Astrocyte of the cerebellum (primary cell): ENCODE data around the gene SLC25A6.

Experiments
- DNase-seq: peaks from one replicate; pipeline ENCODE4 v3.0.0-alpha.2; 2011; ENCODE audit warnings: low read depth
- H3K4me3 ChIP-seq: 2 replicates; pipeline ENCODE4 v1.5.1; 2011; ENCODE audit warnings: mild to moderate bottlenecking, low read depth, low read length, moderate library complexity
- in situ Hi-C: cut with HindIII; loops from 2 replicates; pipeline ENCODE4 v1.10.0; 2017; ENCODE audit warnings: low sequenced_read_pairs
- TF ChIP-seq, protein P1 (sequence below): IDR thresholded peaks from 2 replicates; pipeline ENCODE4 v1.5.1; 2012; ENCODE audit warnings: low read length, low read depth, moderate library complexity, mild to moderate bottlenecking; ENCODE audit errors: missing control alignments

SLC25A6 gene

DNA sequence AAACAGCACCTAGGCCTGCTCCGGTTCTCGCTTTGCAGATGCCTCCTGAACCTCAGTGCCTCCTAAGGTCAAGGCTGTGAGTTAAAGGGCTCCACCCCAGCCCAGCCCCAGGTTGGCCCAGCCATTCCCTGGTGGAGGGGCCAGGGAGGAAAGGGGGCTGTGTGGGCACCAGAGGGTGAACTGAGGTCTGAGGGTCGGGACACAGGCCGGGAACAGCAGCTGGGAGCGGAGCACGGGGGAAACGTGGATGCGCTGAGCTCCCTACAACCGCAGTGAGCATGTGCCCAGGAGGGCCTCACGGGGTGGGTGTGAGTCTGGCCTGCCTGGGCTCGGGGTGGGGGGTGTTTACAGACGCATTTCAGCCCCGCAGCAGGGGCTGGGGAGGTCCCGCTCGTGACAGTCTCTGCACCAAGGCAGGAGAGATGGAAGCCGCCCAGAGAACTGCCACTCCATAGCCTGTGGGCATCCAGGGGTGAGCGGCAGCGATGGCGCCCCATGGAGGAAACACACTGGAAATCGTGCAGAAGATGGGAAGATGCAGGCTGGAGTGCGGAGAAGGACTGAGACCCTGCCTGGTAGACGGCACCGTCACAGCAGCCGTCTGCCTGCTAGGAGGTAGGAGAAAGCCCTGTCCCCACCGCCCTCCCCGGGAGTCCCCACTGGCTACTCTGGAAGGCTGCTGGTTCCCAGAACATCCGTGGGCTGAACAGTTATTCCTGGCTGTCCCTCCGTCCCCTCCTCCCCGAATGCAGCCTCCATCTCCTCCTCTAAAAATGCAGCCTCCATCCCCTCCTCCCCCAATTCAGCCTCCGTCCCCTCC lies 9.9 kb upstream of the SLC25A6 start:
- in situ Hi-C loops = no loop called here
- DNase-seq = no peak
- H3K4me3 ChIP-seq = no peak overlapping the region
- TF ChIP-seq, protein P1, sequence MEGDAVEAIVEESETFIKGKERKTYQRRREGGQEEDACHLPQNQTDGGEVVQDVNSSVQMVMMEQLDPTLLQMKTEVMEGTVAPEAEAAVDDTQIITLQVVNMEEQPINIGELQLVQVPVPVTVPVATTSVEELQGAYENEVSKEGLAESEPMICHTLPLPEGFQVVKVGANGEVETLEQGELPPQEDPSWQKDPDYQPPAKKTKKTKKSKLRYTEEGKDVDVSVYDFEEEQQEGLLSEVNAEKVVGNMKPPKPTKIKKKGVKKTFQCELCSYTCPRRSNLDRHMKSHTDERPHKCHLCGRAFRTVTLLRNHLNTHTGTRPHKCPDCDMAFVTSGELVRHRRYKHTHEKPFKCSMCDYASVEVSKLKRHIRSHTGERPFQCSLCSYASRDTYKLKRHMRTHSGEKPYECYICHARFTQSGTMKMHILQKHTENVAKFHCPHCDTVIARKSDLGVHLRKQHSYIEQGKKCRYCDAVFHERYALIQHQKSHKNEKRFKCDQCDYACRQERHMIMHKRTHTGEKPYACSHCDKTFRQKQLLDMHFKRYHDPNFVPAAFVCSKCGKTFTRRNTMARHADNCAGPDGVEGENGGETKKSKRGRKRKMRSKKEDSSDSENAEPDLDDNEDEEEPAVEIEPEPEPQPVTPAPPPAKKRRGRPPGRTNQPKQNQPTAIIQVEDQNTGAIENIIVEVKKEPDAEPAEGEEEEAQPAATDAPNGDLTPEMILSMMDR = no peak

DNA sequence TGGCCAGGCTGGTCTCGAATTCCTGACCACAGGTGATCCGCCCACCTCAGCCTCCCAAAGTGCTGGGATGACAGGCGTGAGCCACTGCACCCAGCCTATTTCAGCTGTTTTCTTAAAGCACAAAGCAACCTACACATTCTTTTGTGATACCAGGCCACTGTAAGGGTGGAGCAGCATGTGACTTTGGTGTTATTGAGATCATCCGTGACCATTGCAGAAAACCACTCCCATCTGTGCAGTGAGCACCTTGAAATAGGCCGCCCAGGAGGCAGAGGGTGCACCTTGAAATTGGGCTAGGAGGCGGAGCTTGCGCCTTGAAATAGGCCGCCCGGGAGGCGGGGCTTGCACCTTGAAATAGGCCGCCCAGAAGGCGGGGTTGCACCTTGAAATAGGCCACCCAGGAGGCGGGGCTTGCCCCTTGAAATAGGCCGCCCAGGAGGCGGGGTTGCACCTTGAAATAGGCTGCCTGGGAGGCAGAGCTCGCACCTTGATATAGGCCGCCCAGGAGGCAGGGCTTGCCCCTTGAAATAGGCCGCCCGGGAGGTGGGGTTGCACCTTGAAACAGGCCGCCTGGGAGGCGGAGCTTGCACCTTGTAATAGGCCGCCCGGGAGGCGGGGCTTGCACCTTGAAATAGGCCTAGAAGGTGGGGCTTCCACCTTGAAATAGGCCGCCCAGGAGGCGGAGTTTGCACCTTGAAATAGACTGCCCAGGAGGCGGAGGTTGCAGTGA lies 9.0 kb upstream of the SLC25A6 start:
- TF ChIP-seq, protein P1 = no peak
- no peak for DNase-seq
- H3K4me3 ChIP-seq = no peak overlapping the region
- in situ Hi-C loops = no loop called here

DNA sequence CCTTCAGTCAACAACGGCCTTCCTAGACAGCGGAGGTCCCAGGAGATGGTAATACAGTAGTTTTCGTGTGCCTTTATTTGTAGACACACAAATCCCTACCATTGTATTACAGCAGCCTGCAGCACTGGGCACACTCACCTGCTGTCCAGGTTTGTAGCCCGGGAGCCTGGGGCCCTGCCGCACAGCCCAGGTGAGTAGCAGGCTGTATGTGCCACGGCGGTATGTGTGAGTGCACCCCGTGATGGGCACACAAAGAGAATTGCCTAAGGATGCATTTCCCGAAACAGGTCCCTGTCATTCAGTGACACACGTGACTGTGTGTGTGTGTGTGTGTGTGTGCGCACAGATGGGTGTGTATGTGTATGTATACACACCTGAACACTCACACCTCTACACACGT lies 8.1 kb upstream of the SLC25A6 start:
- TF ChIP-seq, protein P1 = no peak
- in situ Hi-C loops = no loop called here
- DNase-seq = no peak
- no peak overlapping the region for H3K4me3 ChIP-seq

DNA sequence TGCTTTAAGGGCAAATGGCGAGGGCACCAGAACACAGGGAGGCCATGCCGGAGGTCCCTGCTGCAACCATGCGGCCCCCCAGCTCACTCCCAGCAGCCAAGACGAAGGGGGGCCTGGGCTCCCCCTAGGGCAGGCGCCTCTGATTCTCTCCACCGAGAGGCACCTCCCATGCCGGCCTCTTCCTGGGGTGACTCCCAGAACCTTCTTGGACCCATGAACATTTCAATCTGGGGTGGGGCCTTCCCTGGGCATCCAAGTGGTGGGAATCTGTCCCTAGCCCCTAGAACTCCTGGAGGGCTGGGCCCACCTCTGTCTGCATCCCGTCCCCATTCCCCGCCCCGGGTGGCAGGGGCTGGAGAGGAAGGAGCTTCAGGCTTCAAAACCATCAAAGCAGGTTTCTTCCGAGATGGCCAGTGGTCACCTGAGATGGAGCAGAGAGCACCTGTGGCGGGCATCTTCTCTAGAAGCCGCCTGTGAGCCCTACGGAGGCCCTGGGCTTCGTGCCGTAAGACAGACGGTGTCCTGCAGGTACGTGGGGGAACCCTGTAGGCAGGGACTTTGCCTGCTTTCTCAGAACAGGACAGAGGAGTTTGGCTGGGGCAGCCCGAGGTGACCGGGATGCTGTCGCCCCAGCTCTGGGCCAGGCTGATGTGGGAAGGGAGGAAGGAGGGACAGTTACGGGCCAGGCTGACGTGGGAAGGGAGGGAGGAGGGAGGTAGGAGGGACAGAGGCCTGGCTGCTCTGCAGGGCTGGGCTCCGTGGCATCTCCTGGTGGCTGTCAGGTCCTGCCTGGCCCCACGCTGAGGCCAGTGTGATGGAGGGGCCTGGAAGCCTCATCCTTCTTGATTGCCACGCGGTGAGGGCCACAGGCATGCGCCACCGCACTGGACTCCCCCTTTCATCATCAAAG lies 6.8 kb upstream of the SLC25A6 start:
- in situ Hi-C loops = no loop called here
- no peak overlapping the region for H3K4me3 ChIP-seq
- TF ChIP-seq, protein P1 = no peak
- no peak for DNase-seq

DNA sequence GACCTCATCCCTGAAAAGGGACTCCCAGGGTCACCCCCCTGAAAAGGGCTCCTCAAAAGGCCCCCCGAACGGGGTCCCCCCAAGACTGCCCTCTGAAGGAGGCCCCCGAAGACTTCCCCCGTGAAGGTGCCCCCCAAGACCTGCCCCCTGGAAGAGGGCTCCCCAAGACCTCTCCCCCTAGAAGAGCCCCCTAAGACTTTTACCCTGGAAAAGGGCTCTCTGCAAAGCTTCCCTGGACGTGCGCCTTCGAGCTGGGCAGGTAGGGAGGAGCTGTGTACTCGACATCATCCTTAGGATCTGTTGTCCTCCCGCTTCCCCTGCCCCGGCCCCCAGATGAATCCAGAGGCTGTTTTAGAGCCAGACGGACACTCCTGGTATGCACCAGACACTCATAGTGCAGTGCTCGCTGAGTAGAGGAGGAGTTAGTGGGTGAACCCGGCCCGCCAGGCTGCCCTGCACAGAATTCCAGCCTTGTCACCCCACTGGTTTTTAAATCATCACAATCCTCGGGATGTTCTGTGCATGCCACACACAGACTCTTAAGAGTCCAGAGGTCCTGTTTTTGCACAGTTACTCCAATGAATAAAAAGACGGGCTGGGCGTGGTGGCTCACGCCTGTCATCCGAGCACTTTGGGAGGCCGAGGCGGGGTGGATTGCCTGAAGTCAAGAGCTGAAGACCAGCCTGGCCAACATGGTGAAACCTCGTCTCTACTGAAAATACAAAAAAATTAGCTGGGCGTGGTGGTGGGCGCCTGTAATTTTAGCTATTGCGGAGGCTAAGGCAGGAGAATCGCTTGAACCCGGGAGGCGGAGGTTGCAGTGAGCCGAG lies 5.7 kb upstream of the SLC25A6 start:
- no peak for DNase-seq
- TF ChIP-seq, protein P1 = no peak
- in situ Hi-C loops = no loop called here

More for the DNA sequence above, 5.7 kb upstream of the SLC25A6 start:
- H3K4me3 ChIP-seq = no peak overlapping the region
